H9 (cell line): Measurements from ENCODE around the gene DLG2. TPM values are rescaled to one million over a fixed set of nuclear protein-coding genes. Genes with fewer than 3 reads are reported as not detected.

Experiments
- DNase-seq: peaks from one replicate; pipeline ENCODE4 v3.0.0-alpha.2; 2017
- H2AFZ ChIP-seq: one replicate; pipeline ENCODE4 v1.6.1; 2013; ENCODE audit warnings: mild to moderate bottlenecking, low read length, control low read depth, moderate library complexity
- H2AK5ac ChIP-seq: 2 replicates; pipeline ENCODE4 v1.6.1; 2013; ENCODE audit warnings: low read length, control low read depth, mixed read lengths; ENCODE audit not compliant: insufficient read length
- H2BK120ac ChIP-seq: one replicate; pipeline ENCODE4 v1.6.1; 2013; ENCODE audit warnings: low read depth, mild to moderate bottlenecking, low read length, control low read depth, inconsistent platforms; ENCODE audit not compliant: poor library complexity, severe bottlenecking
- H2BK12ac ChIP-seq: 2 replicates; pipeline ENCODE4 v1.6.1; 2013; ENCODE audit warnings: low read length, control low read depth, mixed read lengths, low read depth; ENCODE audit not compliant: insufficient read length
- H2BK15ac ChIP-seq: 2 replicates; pipeline ENCODE4 v1.6.1; 2013; ENCODE audit warnings: low read depth, low read length, control low read depth
- H2BK20ac ChIP-seq: one replicate; pipeline ENCODE4 v1.6.1; 2013; ENCODE audit warnings: low read depth, mild to moderate bottlenecking, low read length, control low read depth, inconsistent platforms; ENCODE audit not compliant: poor library complexity, severe bottlenecking
- H2BK5ac ChIP-seq: 2 replicates; pipeline ENCODE4 v1.6.1; 2013; ENCODE audit warnings: low read length, control low read depth, mixed read lengths; ENCODE audit not compliant: insufficient read length
- H3K14ac ChIP-seq: 2 replicates; pipeline ENCODE4 v1.6.1; 2013; ENCODE audit warnings: low read length, control low read depth; ENCODE audit not compliant: insufficient read depth
- H3K18ac ChIP-seq: 2 replicates; pipeline ENCODE4 v1.6.1; 2013; ENCODE audit warnings: low read depth, mild to moderate bottlenecking, mixed read lengths, low read length, control low read depth; ENCODE audit not compliant: insufficient read length
- H3K23ac ChIP-seq: 2 replicates; pipeline ENCODE4 v1.6.1; 2013; ENCODE audit warnings: low read length, control low read depth, mixed read lengths, low read depth; ENCODE audit not compliant: insufficient read length
- H3K23me2 ChIP-seq: 2 replicates; pipeline ENCODE4 v1.6.1; 2013; ENCODE audit warnings: low read depth, mild to moderate bottlenecking, mixed read lengths, low read length, control low read depth; ENCODE audit not compliant: insufficient read length, poor library complexity, severe bottlenecking
- H3K27ac ChIP-seq: 2 replicates; pipeline ENCODE4 v1.5.1; 2013; ENCODE audit warnings: low read length, control low read depth, mixed read lengths, low read depth; ENCODE audit not compliant: insufficient read length
- H3K27me3 ChIP-seq: 2 replicates; pipeline ENCODE4 v1.6.1; 2013; ENCODE audit warnings: low read length, control low read depth, inconsistent platforms; ENCODE audit not compliant: insufficient read depth
- H3K4ac ChIP-seq: 2 replicates; pipeline ENCODE4 v1.6.1; 2013; ENCODE audit warnings: low read depth, mild to moderate bottlenecking, control low read depth, inconsistent platforms, low read length, moderate library complexity
- H3K4me1 ChIP-seq: 2 replicates; pipeline ENCODE4 v1.6.1; 2013; ENCODE audit warnings: low read length, control low read depth, inconsistent platforms; ENCODE audit not compliant: insufficient read depth
- H3K4me2 ChIP-seq: 2 replicates; pipeline ENCODE4 v1.6.1; 2013; ENCODE audit warnings: low read length, control low read depth, mixed read lengths; ENCODE audit not compliant: insufficient read length, insufficient read depth
- H3K56ac ChIP-seq: 2 replicates; pipeline ENCODE4 v1.6.1; 2013; ENCODE audit warnings: low read depth, mild to moderate bottlenecking, mixed read lengths, low read length, control low read depth; ENCODE audit not compliant: insufficient read length
- H3K79me1 ChIP-seq: 2 replicates; pipeline ENCODE4 v1.6.1; 2013; ENCODE audit warnings: low read depth, mild to moderate bottlenecking, moderate library complexity, low read length, control low read depth, inconsistent platforms; ENCODE audit not compliant: insufficient read depth, poor library complexity, severe bottlenecking
- H3K79me2 ChIP-seq: 2 replicates; pipeline ENCODE4 v1.6.1; 2013; ENCODE audit warnings: low read length, control low read depth, inconsistent platforms; ENCODE audit not compliant: insufficient read depth
- H3K9ac ChIP-seq: 2 replicates; pipeline ENCODE4 v1.6.1; 2013; ENCODE audit warnings: low read length, control low read depth, mixed read lengths; ENCODE audit not compliant: insufficient read length; ENCODE audit errors: extremely low read depth
- H3K9me3 ChIP-seq: one replicate; pipeline ENCODE4 v1.6.1; 2013; ENCODE audit warnings: low read depth, low read length, inconsistent platforms; ENCODE audit not compliant: control insufficient read depth
- H3T11ph ChIP-seq: one replicate; pipeline ENCODE4 v1.6.1; 2013; ENCODE audit warnings: mild to moderate bottlenecking, low read length, control low read depth, inconsistent platforms
- H4K20me1 ChIP-seq: one replicate; pipeline ENCODE4 v1.6.1; 2013; ENCODE audit not compliant: control insufficient read depth, insufficient read length, insufficient read depth
- H4K5ac ChIP-seq: 2 replicates; pipeline ENCODE4 v1.6.1; 2013; ENCODE audit warnings: low read depth, mild to moderate bottlenecking, mixed read lengths, low read length, control low read depth; ENCODE audit not compliant: insufficient read length
- H4K8ac ChIP-seq: replicated peaks from 2 replicates; pipeline ENCODE4 v1.6.1; 2013; ENCODE audit warnings: low read length, control low read depth, mixed read lengths, low read depth; ENCODE audit not compliant: insufficient read length
- H4K91ac ChIP-seq: 2 replicates; pipeline ENCODE4 v1.6.1; 2013; ENCODE audit warnings: low read depth, mild to moderate bottlenecking, moderate library complexity, mixed read lengths, low read length, control low read depth; ENCODE audit not compliant: insufficient read length
- H3K27ac Mint-ChIP-seq, 3 experiments: 2 replicates in 2 of 3; 3 replicates in 1 of 3; pipeline ENCODE4 v1.8.0; 2020 to 2021; ENCODE audit warnings: mixed read lengths in 3 of 3, mild to moderate bottlenecking in 1 of 3, moderate library complexity in 1 of 3
- H3K27me3 Mint-ChIP-seq: 2 replicates; pipeline ENCODE4 v1.8.0; 2021; ENCODE audit warnings: low read depth, mild to moderate bottlenecking, moderate library complexity, mixed read lengths
- H3K36me3 Mint-ChIP-seq, 3 experiments: 2 replicates in 2 of 3; 3 replicates in 1 of 3; pipeline ENCODE4 v1.8.0; 2020 to 2021; ENCODE audit warnings: low read depth in 3 of 3, mixed read lengths in 3 of 3; ENCODE audit not compliant: insufficient read depth in 1 of 3
- H3K4me1 Mint-ChIP-seq, 2 experiments: 2 replicates each; pipeline ENCODE4 v1.8.0; 2020; ENCODE audit warnings: mixed read lengths in 2 of 2
- H3K4me3 Mint-ChIP-seq, 2 experiments: 2 replicates in 1 of 2; 3 replicates in 1 of 2; pipeline ENCODE4 v1.8.0; 2020 to 2021; ENCODE audit warnings: mild to moderate bottlenecking in 2 of 2, mixed read lengths in 2 of 2, moderate library complexity in 1 of 2
- H3K9me3 Mint-ChIP-seq, 2 experiments: 2 replicates in 1 of 2; 3 replicates in 1 of 2; pipeline ENCODE4 v1.8.0; 2020; ENCODE audit warnings: mild to moderate bottlenecking in 2 of 2, mixed read lengths in 2 of 2, moderate library complexity in 1 of 2
- WGBS: extraction: QIAGEN DNeasy Blood & Tissue Kit; methylation state at CpG from one replicate; pipeline ENCODE4 v1.1.7; 2013; ENCODE audit warnings: missing lambda C conversion rate, low lambda C conversion rate, mixed read lengths; ENCODE audit not compliant: insufficient read length; ENCODE audit errors: extremely low coverage; 5-methylcytosine and 5-hydroxymethylcytosine counted together
- total RNA-seq: library from RNA; stranded (reverse); gene quantifications from 2 replicates; pipeline ENCODE4 v1.2.1, GENCODE V29; 2021
- TF ChIP-seq, protein P1 (sequence below): fragments of 200-600 bp; sonication (generic); conservative IDR thresholded peaks from 3 replicates; pipeline ENCODE4 v1.8.0; 2021; ENCODE audit warnings: antibody characterized with exemption, mild to moderate bottlenecking

The DLG2 gene
- total RNA-seq, 1 experiment from 2014 or later: 8.0 TPM

GRCh38 chr11:85530634-85531033, 96.5 kb downstream of the DLG2 start:
- no CpG with 5 or more reads among the region's 1 CpG for WGBS
- no peak overlapping the region; a peak in 1 of 7 replicates for H3K27ac Mint-ChIP-seq
- H4K91ac ChIP-seq: no peak overlapping the region

More at GRCh38 chr11:85530634-85531033, 96.5 kb downstream of the DLG2 start:
- Histone ChIP-seq H3K9me3 (no peaks in the 10 kb centered on the region), H3K4ac (no peak overlapping the region), H2BK15ac (no peak overlapping the region), H2AFZ (no peak overlapping the region), H3K14ac (no peak overlapping the region), H3K9ac (no peak overlapping the region), H4K5ac (no peak overlapping the region), H2BK12ac (no peak overlapping the region), H3K18ac (no peak overlapping the region), H3K79me1 (no peaks in the 10 kb centered on the region), H4K20me1 (no peaks in the 10 kb centered on the region), H3K27ac (no peak overlapping the region), H3T11ph (no peak overlapping the region), H3K79me2 (no peaks in the 10 kb centered on the region), H3K4me2 (no peak overlapping the region), H3K23ac (no peak overlapping the region), H3K4me1 (peaks cover 7% of the 10 kb centered on the region; the same call in 1 of the 2 replicates), H3K27me3 (no peaks in the 10 kb centered on the region), H2AK5ac (no peak overlapping the region), H2BK20ac (no peak overlapping the region), H3K23me2 (no peaks in the 10 kb centered on the region), H3K56ac (no peak overlapping the region), H4K8ac (no peak overlapping the region), H2BK120ac (no peak overlapping the region), H2BK5ac (no peak overlapping the region)
- Mint-ChIP-seq H3K4me1 (peaks cover 27 to 32% of the 10 kb centered on the region in 2 experiments), H3K9me3 (peaks cover 21 to 22% of the 10 kb centered on the region in 2 experiments), H3K27me3 (no peaks in the 10 kb centered on the region), H3K36me3 (peaks cover 26 to 39% (median 29%) of the 10 kb centered on the region in 3 experiments), H3K4me3 (no peak overlapping the region)
- TF ChIP-seq, protein P1, sequence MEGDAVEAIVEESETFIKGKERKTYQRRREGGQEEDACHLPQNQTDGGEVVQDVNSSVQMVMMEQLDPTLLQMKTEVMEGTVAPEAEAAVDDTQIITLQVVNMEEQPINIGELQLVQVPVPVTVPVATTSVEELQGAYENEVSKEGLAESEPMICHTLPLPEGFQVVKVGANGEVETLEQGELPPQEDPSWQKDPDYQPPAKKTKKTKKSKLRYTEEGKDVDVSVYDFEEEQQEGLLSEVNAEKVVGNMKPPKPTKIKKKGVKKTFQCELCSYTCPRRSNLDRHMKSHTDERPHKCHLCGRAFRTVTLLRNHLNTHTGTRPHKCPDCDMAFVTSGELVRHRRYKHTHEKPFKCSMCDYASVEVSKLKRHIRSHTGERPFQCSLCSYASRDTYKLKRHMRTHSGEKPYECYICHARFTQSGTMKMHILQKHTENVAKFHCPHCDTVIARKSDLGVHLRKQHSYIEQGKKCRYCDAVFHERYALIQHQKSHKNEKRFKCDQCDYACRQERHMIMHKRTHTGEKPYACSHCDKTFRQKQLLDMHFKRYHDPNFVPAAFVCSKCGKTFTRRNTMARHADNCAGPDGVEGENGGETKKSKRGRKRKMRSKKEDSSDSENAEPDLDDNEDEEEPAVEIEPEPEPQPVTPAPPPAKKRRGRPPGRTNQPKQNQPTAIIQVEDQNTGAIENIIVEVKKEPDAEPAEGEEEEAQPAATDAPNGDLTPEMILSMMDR: no peak
- no peak for DNase-seq
